Measurements from ENCODE around the gene ATAT1. TPM values are rescaled to one million over a fixed set of nuclear protein-coding genes. Genes with fewer than 3 reads are reported as not detected.

Gene ATAT1
- total and polyA plus RNA-seq, 2 of the 4 experiments (the other 2 are of a cell fraction): 5.6 to 15.5 TPM

DNA sequence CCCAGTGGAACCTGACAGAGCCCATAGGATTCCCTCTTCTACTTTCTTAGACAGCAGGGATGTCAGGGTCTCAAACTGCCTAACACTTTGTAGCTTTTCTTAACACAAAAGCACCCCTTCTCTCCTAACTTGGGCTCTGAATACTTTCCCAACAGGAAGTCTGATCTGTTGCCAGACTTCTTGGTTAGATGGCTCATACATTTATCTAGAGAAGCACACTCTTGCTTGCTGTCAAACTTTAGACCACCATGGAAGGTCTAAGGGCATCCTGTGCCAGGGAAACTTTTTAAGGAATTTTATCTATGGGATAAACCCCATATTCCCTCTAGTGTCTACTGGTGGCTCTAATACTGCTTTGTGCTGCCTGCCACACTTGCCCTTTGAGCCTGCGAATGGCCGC, 17.0 kb downstream of the ATAT1 start:
- H2BK20ac ChIP-seq (ENCODE audit: low read depth, low read length): no peak overlapping the region
- no peak overlapping the region for H3K18ac ChIP-seq (ENCODE audit: low read depth, low read length)
- H3K27ac ChIP-seq (ENCODE audit: insufficient read depth, low read length): no peak overlapping the region
- dilution Hi-C loops (cut with HindIII; ENCODE audit: low sequenced_read_pairs, unreplicated experiment) (no loop called here), intact Hi-C loops (cut with micrococcal nuclease) (no loop called here), in situ Hi-C loops (cut with MboI; ENCODE audit: low sequenced_read_pairs) (no loop called here)
- H3K9ac ChIP-seq (ENCODE audit: low read depth, low read length): no peak overlapping the region
- H3K14ac ChIP-seq (replicated peaks; ENCODE audit: low read depth, low read length): no peak overlapping the region
- no peak overlapping the region for H3K4me2 ChIP-seq (ENCODE audit: low read depth, low read length)
- no peak overlapping the region for H3K4ac ChIP-seq (ENCODE audit: low read depth, low read length)
- WGBS, 2 experiments (ENCODE audit: extremely low coverage in 2 of 2, insufficient read length in 1 of 2): no CpG with 5 or more reads among the region's 2 CpGs
- no peak for DNase-seq
- POLR2A ChIA-PET (ENCODE audit: unreplicated experiment): no interaction called here
- no peak overlapping the region for H2BK120ac ChIP-seq (ENCODE audit: low read depth, low read length)
- H2AFZ ChIP-seq (replicated peaks; ENCODE audit: low read length, poor library complexity): no peak overlapping the region
- no peak overlapping the region for H3K56ac ChIP-seq (ENCODE audit: extremely low read depth, insufficient read depth, low read length)
- peaks cover 4% of the 10 kb centered on the region; the same call in 1 of the 2 replicates for H4K20me1 ChIP-seq (ENCODE audit: insufficient read depth, low read length)
- no peak overlapping the region for H2BK5ac ChIP-seq (ENCODE audit: low read depth, low read length, poor library complexity, severe bottlenecking)
- no peak overlapping the region for H2BK15ac ChIP-seq (ENCODE audit: low read depth, low read length)
- peaks cover 37% of the 10 kb centered on the region for H3K36me3 ChIP-seq (ENCODE audit: control insufficient read depth, insufficient read depth, low read length)
- no peak for TF ChIP-seq RFX5 (IDR thresholded peaks at IDR 0.05; ENCODE audit: low read depth, low read length)
- no peak for TF ChIP-seq CHD1 (IDR thresholded peaks at IDR 0.05; ENCODE audit: low read depth, low read length)
- TF ChIP-seq, protein P1, sequence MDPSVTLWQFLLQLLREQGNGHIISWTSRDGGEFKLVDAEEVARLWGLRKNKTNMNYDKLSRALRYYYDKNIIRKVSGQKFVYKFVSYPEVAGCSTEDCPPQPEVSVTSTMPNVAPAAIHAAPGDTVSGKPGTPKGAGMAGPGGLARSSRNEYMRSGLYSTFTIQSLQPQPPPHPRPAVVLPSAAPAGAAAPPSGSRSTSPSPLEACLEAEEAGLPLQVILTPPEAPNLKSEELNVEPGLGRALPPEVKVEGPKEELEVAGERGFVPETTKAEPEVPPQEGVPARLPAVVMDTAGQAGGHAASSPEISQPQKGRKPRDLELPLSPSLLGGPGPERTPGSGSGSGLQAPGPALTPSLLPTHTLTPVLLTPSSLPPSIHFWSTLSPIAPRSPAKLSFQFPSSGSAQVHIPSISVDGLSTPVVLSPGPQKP (IDR thresholded peaks at IDR 0.05; ENCODE audit: borderline replicate concordance, low read depth, low read length): no peak
- TF ChIP-seq MAZ (IDR thresholded peaks at IDR 0.05; ENCODE audit: borderline replicate concordance, low read depth, low read length): no peak
- TF ChIP-seq, protein P2, sequence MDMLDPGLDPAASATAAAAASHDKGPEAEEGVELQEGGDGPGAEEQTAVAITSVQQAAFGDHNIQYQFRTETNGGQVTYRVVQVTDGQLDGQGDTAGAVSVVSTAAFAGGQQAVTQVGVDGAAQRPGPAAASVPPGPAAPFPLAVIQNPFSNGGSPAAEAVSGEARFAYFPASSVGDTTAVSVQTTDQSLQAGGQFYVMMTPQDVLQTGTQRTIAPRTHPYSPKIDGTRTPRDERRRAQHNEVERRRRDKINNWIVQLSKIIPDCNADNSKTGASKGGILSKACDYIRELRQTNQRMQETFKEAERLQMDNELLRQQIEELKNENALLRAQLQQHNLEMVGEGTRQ (IDR thresholded peaks at IDR 0.05; ENCODE audit: low read depth, low read length): no peak
- TF ChIP-seq NFE2L2 (IDR thresholded peaks at IDR 0.05; ENCODE audit: low read depth, low read length): no peak
- no peak for TF ChIP-seq SMC3 (IDR thresholded peaks at IDR 0.05; ENCODE audit: low read depth, low read length)
- no peak for TF ChIP-seq MAFK (IDR thresholded peaks at IDR 0.05; ENCODE audit: low read depth, low read length)
- TF ChIP-seq BHLHE40 (IDR thresholded peaks at IDR 0.05; ENCODE audit: low read depth, low read length): no peak
- TF ChIP-seq POLR2A (IDR thresholded peaks at IDR 0.05; ENCODE audit: low read depth, low read length): no peak
- no peak for ATAC-seq (ENCODE audit: low read depth)
- H3K23ac ChIP-seq (ENCODE audit: low read depth, low read length): no peak overlapping the region
- no peak overlapping the region for H3K4me3 ChIP-seq (ENCODE audit: insufficient read depth, low read depth, low read length)
- no peaks in the 10 kb centered on the region for H3K27me3 ChIP-seq (ENCODE audit: control insufficient read depth, insufficient read depth, low read length)
- no peaks in the 10 kb centered on the region for H3K9me1 ChIP-seq (ENCODE audit: insufficient read depth, low read length)
- no peak overlapping the region for H2AK9ac ChIP-seq (replicated peaks; ENCODE audit: low read depth, low read length, poor library complexity)
- peaks cover 18 to 31% of the 10 kb centered on the region in 2 experiments; a peak in 3 of 4 replicates for H3K79me1 ChIP-seq (ENCODE audit: low read depth in 1 of 2, low read length in 2 of 2)
- H3K4me1 ChIP-seq (ENCODE audit: control insufficient read depth, insufficient read depth, low read length): no peaks in the 10 kb centered on the region
- no peak overlapping the region for H4K8ac ChIP-seq (ENCODE audit: low read depth in 2 of 2, low read length in 2 of 2)
- H2AK5ac ChIP-seq (ENCODE audit: low read depth, low read length): no peak overlapping the region
- H3K9me3 ChIP-seq (ENCODE audit: control insufficient read depth, insufficient read depth, low read length): no peaks in the 10 kb centered on the region
- no peak overlapping the region for H4K91ac ChIP-seq (ENCODE audit: insufficient read depth, low read depth, low read length)
- TSS peak; percentile 13 for BruUV-seq (replicated peaks)
- CTCF ChIA-PET: no interaction called here
- no peak overlapping the region for H4K5ac ChIP-seq (ENCODE audit: low read depth, low read length)
